ENCODE data around the gene HDAC6.
A peak's percentile ranks its signal among the peaks of the same experiment; 100 is the strongest.

HDAC6 gene

DNA sequence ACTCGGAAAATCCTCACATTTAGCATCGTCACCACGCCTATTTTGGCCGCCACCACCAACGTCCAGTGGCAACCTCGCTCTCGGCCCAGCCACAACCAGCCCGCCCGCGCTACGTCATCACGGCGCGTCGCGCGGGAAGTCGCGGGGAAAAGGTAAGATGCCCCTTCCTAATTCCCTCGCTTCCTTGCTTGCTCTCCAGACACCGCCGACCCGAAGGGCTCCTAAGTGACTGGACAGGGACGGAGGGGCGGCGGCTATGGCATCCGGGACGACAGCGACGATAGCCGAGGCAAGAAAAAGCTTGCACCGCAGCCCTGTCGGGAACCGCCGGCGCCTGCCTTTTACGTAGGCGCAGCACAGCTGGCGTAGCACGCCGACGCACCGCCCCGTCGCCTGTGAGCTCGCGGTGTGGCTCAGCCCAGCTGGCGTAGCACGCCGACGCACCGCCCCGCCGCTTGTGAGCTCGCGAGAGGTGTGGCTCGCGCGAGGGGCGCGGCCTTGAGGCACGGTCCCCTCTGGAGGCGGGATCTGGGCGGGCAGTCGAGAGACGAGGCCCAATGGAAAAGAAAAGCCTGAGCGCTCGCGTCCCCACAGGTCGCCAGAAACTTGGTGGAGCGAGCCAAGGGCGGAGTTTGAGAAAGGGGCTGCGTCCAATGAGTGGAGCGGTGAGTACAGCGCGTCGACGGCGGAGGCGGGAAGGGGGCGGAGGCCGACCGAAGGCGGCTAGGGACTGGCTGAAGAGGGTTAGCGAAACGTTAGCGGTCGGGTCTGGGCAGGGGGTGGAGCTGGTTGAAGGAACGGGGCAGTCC is at the start of gene HDAC6:
TSS of gene HDAC6 (plus strand) at position 788 of the 809 bp plus-strand sequence. CDS start 626 bp downstream, outside the sequence.
- DNase-seq (ENCODE audit: low read depth in 2 of 2), result peak; percentile 91

DNA sequence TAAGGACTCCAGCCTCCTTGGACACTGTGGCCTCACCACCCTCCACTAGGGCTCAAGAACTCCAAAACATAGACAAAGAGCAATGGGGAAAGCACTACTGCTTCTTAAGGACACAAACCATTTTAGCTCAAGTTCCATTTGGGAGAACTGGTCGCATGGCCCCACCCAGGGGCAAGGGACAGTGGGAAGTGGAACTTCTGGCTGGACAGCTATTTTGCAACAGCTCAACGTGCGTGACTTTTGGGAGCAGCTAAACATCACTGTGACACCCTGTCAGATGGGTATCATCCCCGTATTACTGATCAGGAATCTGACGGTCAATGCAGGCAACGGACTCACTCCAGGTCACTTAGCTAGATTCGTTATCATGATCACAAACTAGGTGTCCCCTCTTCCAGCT is 49.4 kb upstream of the HDAC6 start:
- no peak for DNase-seq (ENCODE audit: low read depth in 2 of 2)

DNA sequence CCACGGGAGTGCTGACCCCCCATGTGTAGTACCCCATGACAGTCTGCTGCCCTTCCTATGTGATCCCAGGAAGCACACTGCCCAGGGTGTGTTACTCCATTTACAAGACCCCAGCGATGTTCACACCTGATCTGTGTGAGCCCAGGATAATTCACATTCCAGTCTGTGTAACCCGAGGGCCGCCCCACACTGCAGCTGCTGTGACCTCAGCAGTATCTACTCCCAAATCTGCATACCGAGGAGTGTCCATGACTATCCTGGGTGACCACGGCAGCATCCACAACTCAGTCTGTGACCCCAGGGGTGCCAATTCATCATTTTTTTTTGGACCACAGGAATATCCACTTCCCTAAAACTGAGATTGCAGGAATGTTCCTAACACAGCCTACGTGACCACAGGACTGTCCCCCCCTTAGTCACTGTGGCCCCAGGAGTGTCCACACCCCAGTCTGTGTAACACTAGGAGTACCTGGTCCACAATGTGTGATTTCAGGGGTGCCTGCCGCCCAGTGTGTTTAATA is 48.1 kb upstream of the HDAC6 start:
- no peak for DNase-seq (ENCODE audit: low read depth in 2 of 2)

GRCh38 chrX:48754238-48754637 is 47.6 kb upstream of the HDAC6 start:
- DNase-seq (ENCODE audit: low read depth in 2 of 2), result no peak

DNA sequence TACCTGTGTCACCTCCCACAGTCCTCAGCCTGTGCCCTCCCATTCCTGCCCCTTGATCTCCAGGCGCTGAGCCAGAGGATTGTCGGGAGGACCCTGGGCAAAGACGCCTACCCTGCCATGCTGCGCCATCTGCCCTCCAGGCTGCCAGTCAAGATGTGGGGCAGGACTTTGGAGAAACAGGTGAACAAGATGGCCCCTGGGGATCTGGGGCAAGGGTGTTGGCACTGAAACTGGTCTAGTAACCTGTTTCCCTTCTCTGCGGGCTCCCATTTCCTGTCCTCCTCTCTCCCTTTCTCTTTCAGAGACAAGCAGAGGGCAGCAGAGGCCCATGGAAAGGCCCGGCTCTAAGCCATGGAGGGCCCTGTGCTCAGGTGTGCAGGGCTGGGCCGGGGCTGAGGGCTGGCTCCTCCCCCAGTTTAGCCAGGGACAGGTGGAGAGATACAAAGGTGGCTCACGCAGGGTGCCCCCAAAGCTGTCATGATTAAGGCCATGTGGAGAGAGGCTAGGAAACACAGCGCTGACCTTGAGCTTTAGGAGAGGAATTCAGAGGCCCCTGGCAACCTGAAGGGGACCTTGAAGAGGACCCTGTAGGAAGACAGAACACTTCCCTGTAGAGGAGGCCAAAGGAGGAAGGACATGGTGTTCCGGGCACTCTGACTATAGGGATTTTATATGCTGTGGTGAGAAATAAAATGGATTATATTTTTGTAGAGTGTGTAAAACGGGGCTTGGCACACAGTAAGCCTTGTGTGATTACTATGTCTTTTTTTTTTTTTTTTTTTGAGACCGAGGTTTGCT is 40.0 kb upstream of the HDAC6 start, which contains the start of gene GLOD5:
TSS of gene GLOD5 (plus strand) at position 74 of the 798 bp plus-strand sequence. CDS start at position 118, 44 bp downstream.
- no peak for DNase-seq (ENCODE audit: low read depth in 2 of 2)

GRCh38 chrX:48769230-48769629 is 32.6 kb upstream of the HDAC6 start:
- DNase-seq (ENCODE audit: low read depth in 2 of 2), result no peak

DNA sequence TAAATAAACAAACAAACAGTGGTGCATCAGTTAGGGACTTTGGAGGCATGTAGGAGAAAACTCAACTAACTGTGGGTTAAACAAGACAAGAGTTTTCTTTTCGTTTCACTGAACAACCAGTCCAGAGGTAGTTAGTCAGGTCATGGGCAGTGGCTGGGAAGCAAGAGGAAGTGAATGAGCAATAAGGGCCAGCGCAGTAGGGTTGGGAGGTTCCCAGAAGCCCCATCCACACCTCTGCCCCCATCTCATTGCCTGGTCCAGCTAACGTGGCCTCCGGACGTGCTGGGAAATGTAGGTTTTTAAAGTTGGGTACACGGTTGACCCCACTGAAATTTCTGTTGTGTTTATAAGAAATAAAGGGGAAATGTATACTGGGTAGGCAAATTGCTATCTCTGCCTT is 31.6 kb upstream of the HDAC6 start:
- no peak for DNase-seq (ENCODE audit: low read depth in 2 of 2)

GRCh38 chrX:48772602-48773001 is 29.3 kb upstream of the HDAC6 start:
- DNase-seq (ENCODE audit: low read depth in 2 of 2), result no peak

GRCh38 chrX:48776818-48777439 is 24.9 kb upstream of the HDAC6 start:
- DNase-seq (ENCODE audit: low read depth in 2 of 2), result no peak

GRCh38 chrX:48779399-48779798 is 22.5 kb upstream of the HDAC6 start:
- DNase-seq (ENCODE audit: low read depth in 2 of 2), result no peak

DNA sequence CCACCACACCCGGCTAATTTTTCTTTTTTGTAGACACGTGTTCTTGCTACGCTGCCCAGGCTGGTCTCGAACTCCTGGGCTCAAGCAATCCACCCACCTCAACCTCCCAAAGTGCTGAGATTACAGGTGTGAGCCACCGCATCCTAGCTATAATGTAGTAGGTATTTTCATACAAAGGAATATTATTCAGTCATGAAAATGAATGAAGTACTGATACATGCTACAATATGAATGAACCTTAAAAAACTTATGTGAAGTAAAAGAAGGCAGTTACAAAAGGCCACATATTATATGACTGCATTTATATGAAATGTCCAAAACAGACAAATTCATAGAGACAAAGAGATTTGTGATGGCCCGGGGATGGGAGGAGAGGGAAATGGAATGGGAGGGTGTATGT is 20.2 kb upstream of the HDAC6 start:
- no peak for DNase-seq (ENCODE audit: low read depth in 2 of 2)

DNA sequence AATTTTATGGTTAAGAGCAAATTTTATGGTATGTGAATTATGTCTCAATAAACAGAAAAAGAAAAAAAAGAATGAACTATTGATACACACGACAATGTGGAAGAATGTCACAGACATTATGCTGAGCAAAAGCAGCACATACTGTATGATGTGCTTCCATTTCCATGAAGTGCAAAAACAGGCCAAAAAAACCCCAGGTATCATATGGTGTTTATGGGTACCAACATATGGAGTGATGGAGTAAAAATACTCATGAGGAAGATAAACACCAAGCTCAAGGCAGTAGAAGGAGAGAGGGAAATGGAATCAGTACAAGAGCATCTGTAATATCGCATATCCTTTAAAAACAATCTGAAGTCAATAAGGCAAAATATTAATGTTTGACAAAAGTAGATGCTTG is 19.7 kb upstream of the HDAC6 start:
- no peak for DNase-seq (ENCODE audit: low read depth in 2 of 2)

DNA sequence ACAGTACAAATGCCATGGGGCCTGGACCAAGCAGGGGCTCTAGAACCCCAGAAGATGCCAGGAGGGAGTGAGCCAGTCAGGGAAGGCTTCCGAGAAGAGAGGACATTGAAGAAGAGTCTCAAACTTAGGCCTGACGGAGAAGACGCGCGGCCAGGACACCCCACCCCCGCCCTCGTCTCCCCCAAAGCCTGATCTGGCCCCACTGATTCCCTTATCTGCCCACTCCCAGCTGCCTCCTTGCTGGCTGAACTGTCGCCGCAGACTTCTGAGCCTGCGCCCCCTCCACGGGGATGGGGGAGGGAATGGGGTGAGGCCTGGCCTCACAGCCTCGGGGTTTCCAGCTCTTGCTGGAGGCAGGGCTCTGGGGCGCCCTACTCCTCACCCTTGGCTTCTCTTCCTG is 19.1 kb upstream of the HDAC6 start:
- no peak for DNase-seq (ENCODE audit: low read depth in 2 of 2)

DNA sequence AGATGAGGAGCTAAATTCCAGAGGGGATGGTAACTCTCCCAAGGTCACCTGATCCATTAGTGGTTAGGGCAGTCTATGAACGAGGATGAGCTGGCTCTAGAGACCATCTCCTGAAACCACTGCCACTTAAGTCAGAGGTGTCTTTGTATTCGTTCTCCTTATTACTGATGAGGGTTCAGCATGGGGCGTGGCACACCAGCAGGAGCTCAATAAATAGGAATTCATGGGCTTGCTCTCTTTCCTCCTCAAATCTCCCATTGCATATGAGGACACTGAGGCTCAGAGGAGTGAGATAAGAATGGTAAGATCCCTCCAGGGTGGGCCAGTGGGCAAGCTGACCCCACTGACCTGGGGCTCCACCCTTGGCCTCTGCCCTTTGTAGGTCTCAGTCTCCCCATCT is 17.1 kb upstream of the HDAC6 start:
- DNase-seq (ENCODE audit: low read depth in 2 of 2), result no peak

- no peak for DNase-seq (ENCODE audit: low read depth in 2 of 2)
Observed at GRCh38 chrX:48785186-48785539, 16.7 kb upstream of the HDAC6 start.

DNA sequence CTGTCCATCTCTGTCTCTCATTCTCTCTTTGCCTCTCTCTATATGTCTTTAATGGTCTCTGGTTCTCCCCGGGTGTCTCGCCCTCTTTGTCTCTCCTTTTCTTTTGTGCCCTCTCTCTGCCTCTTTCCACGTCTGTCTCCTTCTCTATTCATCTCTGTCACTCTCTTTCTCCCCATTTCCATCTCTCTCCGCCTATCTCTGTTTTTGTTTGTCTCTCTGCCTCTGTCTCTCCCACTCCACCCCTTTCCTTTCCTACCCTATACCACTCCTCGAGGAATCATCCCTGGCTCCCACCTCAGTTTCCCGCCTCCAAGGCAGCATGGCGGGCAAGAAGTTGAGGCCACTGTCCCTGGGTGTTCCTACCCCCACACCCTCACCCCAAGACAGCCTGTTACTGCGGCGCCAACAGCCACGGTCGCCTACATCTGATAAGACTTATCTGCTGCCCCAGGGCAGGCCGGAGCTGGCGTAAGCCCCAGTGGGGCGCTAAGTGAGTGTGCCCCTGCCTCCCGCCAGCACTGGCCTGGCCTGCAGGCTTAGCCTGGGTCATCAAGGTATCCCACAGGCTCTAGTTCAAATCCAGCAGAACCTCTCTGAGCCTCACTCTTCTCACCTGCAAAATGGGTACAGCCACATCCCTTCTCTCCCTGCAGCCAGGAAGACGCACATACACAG is 16.2 kb upstream of the HDAC6 start:
- no peak for DNase-seq (ENCODE audit: low read depth in 2 of 2)

DNA sequence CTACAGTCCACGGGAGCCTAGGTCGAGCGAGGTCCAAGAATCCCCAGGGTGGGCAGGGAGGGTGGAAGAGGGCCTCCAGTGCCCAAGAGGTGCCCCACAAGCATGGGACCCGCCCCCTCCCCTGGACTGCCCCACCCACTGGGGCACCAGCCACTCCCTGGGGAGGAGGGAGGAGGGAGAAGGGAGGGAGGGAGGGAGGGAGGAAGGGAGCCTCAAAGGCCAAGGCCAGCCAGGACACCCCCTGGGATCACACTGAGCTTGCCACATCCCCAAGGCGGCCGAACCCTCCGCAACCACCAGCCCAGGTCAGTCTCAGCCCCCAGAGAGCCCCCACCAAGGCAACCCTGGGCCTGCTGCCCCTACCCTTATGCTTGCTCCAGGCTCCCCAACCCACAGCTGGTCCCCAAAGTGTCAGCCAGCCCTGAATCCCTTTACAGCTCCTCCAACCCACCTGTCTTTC is 15.5 kb upstream of the HDAC6 start, which contains the start of gene GATA1:
TSS of gene GATA1 (plus strand) at position 250 of the 460 bp plus-strand sequence. CDS start 4,520 bp downstream, outside the sequence.
- DNase-seq (ENCODE audit: low read depth in 2 of 2), result no peak

- DNase-seq (ENCODE audit: low read depth in 2 of 2), result no peak
Observed at GRCh38 chrX:48786825-48787504, 14.9 kb upstream of the HDAC6 start.

DNA sequence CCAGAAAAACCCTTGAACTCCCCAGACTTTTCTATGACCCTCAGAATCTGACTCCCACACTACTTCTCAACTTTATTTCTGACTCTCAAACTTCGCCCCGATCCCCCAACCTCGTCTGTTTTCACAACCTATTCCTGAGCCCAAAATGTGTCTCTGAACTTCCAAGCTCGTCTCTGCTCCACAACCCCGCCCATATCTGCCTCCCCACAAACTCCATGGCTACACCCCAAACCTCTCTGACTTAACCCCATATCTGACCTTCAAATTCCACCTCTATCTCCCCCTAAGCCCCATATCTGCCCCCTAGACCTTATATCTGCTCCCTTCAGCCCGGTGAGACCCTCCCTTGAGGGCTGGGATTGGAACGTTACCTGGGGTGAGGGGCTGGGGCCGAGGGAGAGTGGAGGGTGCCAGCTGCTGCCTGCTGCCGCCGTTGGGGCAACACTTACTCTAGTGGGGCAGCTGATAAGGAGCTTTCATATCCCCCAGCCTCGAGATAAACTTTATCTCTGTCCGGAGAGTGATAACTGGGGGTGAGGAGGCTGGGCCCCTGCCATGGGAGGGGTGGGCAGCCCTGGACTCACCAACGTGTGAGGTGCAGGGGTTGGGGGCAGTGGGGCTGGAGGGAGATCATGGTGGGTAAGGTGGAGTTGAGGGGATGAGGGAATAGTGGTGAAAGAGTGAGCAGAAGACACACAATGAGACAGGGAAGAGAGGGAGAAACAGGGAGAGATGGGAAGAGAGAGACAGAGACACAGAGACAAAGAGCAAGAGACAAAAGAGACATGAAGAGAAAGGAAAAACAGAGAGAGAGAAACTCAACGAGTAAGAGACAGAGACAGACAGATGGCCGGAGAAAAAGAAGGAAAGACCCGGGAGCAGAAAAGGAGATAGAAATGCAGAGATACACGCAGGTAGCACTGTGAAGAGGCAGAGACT is 14.1 kb upstream of the HDAC6 start:
- no peak for DNase-seq (ENCODE audit: low read depth in 2 of 2)

All from stimulated activated CD8-positive, alpha-beta memory T cell treated with anti-CD3 and anti-CD28 coated beads, Interleukin-15, amount 100 ng/mL, for 4 hours (primary cell).